Heart left ventricle (tissue), 13 donors: ENCODE measurements around the gene AADACL3.

Experiments used
- CTCF ChIP-seq, 12 donors: fragments of 200-600 bp; sonication (generic) in 4 of 12; IDR thresholded peaks; one replicate each; pipeline versions ENCODE4 v1.5.0 to v1.8.0; 2018 to 2022; ENCODE audit warnings: antibody characterized with exemption in 12 of 12, mild to moderate bottlenecking in 5 of 12
- POLR2A ChIP-seq, 2 donors: fragments of 450-650 bp; IDR thresholded peaks; one replicate each; pipeline ENCODE4 v1.6.1; 2017; ENCODE audit warnings: antibody characterized with exemption in 2 of 2, mild to moderate bottlenecking in 2 of 2, moderate library complexity in 2 of 2
- donor health status: ischemic (EF 13 %, LVEDD 7.1; RV severe dilation, severe dysfunction).
- donor health status: DM: no; HTN: yes; CAD: no.
- donor health status: DM: no; HTN: no; CAD: no.
- donor health status: ischemic (EF 25% LVEDD 6.9; RV normal size, moderate dysfunction).
- donor health status: ischemic (EF 25% LVEDD 5.7; RV mildly dilated, moderate dysfunction).
- donor health status: ischemic (EF 35%, LVEDD 5.7; RV mildly dilated, moderate dysfunction).
- donor health status: nonischemic (EF 11% LVEDD 7.7; RV severe dilation, severe dysfunction).
- donor health status: DM: yes; HTN: yes; CAD: no.
- donor health status: PGD.
- donor health status: ischemic (EF 29% LVEDD 5.4; RV normal size, mild dysfunction).
- donor health status: nonischemic (EF 23%, LVEDD 6.1; RV moderate dilation, normal function).

DNA sequence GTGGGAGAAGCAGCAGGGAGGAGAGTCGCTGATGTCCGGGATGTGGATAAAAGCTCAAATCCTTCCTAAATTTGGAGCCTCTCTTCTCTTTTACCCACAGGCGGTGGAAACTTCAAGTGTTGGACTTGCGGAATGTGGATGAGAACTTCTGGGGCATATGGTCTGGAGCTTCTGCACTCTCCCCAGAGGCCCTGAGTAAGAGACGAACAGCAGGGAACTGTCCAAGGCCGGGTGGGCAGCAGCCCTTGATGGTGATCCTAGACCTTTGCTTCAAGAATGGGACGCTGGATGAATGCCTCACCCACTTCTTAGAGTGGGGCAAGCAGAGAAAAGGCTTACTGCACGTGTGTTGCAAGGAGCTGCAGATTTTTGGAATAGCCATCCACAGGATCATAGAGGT, 59.5 kb downstream of the AADACL3 start:
- TF ChIP-seq POLR2A (IDR thresholded peaks at IDR 0.05) (no peak), CTCF (IDR thresholded peaks at IDR 0.05) (no peak)
